ENCODE measurements around the gene KCNQ4.

The KCNQ4 gene

DNA sequence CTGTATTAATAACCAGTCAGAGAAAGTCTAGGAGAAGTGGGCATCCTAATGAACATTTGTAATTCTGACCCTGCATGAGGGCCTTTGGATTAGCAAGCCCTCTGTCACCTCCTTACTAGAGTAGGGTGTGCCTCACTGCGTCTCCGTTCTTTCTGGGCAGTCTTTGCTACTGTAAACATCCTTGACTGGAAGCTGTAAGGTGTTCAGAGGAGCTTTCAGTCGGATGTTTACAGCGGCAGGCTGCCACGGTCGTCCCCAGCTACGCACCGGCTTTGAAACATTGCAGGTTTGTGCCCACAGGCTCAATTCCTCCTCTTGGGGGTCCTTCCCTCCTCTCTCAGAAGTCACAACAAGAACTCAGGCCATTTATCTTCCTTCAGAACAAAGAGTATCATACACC lies 29.4 kb upstream of the KCNQ4 start:
- DNase-seq (ENCODE audit: low read depth in 4 of 4, low spot score in 1 of 4) = no peak

DNA sequence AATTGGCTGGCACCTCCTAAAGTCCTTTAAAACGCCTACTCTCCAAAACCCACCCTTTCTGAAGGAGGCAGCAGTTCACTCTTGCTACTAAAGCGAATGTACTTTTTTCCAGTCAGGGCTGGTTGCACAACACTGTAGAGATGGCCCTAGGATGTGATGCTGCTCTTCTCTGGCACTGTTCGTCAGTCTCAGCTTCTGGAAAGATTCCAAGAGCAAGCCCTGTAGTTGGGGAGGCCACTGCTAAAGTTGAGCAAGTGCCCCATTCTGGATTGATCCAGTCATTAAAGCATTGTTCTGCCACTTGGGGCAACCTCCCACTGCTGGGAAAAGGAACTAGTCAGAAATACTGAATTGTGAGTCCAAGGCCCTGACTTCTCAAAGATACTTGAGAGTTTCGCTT lies 28.5 kb upstream of the KCNQ4 start:
- DNase-seq (ENCODE audit: low read depth in 4 of 4, low spot score in 1 of 4) = no peak

DNA sequence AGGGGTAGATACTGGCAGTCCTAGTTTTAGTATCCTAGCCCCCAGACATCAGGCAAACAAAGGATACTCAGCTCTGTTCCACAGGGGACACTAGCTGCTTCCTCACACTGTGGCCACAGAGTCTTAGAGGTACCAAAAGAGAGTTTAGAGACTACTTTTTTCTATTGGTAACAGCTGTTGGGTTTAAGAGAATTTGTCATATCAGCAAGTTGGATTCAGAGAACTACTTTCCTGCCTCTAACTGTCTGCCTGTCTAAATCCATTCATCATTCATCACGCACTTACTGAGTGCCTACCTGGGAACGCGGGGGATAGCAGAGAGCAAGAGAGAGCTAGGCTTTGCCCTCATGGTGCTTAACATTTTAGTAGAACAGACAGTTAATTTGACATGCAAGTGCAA lies 27.1 kb upstream of the KCNQ4 start:
- DNase-seq (ENCODE audit: low read depth in 4 of 4, low spot score in 1 of 4) = no peak

DNA sequence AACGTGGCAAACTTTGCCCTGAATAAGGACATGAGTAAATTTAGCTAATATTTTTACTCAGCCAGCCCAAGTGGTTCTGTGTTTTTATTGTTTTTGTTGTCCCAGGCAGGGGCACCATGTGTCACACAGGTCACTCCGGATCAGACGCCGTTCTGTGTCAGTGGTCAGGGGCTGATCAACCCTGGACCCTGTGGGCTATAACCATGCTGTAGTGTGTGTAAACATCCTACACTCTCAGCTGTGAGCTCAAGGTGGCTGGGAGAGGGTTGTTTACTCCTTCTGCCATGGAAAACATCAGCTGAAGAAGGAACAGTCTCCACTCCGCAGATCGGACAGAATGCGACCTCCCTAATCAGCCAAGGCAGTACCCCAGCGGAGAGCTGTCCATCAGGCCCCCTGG lies 26.5 kb upstream of the KCNQ4 start:
- no peak for DNase-seq (ENCODE audit: low read depth in 4 of 4, low spot score in 1 of 4)

DNA sequence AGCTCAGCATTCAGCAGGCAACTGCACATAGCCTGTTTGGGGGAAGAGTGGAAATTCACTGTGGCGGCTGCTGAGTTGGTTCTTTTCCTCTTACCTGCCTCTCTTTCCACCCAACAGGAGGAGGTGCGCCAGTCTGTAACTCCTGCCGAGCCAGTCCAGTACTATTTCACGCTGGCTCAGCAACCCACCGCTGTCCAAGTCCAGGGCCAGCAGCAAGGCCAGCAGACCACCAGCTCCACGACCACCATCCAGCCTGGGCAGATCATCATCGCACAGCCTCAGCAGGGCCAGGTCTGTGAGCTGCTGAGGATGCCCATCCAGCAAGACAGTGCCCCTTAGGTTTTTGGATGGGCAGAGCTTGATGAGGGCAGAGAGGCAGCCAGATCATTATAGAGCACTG lies 25.6 kb upstream of the KCNQ4 start:
- no peak for DNase-seq (ENCODE audit: low read depth in 4 of 4, low spot score in 1 of 4)

DNA sequence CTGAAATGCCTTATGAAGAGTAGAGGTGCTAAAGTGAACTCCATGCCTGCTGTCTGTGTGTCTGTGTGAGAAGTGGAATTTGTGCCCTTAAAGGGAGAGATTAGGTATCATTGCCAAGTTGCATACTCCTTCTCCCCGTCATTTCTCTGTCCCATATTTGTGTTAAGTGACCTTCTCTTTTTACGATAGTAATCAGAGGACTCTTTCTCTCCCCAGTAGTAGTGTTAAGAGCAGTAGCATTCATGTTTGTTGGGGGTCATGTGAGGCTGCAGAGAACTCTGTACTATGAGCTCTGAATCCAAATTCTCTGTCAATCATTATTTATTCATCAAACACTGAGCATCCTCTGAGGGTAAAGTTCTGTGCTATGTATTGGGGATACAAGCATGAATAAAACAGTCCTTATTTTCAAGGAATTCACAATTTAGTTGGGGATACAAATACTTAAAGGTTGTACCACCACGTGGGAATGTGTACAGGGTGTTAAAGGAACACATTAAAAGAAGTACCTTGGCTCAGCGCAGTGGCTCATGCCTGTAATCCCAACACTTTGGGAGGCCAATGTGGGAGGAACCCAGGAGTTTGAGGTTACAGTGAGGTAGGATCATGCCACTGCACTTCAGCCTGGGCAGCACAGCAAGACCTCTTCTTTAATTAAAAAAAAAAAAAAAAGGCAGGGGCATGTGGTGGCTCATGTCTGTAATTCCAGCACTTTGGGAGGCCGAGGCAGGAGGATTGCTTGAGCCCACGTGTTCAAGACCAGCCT lies 24.8 kb upstream of the KCNQ4 start:
- DNase-seq (ENCODE audit: low read depth in 4 of 4, low spot score in 1 of 4) = no peak

DNA sequence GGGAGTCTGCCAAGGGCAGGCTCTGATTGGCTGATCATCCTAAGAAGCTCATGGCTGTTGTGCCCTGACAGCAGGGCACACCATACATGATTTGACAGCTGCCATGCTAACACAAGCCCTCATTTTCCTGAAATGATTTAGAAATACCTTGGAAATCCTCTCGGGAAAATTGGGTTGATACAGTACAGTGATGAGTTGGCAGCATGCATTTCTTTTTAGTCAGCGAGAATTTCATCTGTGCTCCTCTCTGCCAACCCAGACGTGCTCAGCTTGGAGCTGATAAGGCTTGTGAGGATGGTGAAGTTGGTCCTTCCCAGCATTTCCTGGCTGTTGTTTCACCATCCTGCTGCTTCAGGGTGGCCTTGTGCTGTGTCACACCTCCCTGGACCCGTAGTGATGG lies 22.6 kb upstream of the KCNQ4 start:
- no peak for DNase-seq (ENCODE audit: low read depth in 4 of 4, low spot score in 1 of 4)

DNA sequence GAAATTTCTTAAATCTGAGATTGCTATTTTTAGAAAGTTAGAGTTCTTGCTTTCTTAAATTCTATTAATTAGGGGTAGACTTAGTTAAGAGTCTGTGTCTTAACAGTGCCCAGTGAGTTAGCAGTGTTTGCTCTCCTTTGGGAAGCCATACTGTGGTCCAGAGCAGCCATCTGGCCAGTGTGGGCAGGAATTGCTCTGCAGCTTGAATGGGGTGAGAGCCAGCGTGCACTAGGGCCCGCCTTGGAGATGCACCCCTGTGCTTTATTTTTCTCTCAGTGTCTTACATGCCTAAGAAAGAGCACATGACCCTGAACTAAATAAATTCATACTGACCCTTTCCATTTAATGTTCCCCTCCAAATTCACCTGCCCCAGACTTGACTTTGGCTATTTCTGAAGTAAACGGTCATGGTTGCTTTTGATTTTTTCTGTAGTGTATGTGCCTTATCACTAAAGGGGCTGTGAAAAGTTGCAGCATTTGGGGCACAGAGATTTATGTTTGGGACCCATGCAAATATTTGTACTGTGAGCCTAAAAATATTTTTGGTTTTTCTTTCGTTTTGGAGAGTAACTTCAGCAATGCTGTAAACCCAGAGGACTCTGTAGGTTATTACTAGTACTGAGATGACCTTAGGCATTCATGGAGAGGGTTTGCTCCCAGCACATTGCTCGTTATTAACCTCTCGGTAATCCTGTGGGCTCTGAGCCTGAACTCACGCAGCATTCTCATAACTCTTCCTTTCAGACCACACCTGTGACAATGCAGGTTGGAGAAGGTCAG lies 21.3 kb upstream of the KCNQ4 start:
- DNase-seq (ENCODE audit: low read depth in 4 of 4, low spot score in 1 of 4) = no peak

DNA sequence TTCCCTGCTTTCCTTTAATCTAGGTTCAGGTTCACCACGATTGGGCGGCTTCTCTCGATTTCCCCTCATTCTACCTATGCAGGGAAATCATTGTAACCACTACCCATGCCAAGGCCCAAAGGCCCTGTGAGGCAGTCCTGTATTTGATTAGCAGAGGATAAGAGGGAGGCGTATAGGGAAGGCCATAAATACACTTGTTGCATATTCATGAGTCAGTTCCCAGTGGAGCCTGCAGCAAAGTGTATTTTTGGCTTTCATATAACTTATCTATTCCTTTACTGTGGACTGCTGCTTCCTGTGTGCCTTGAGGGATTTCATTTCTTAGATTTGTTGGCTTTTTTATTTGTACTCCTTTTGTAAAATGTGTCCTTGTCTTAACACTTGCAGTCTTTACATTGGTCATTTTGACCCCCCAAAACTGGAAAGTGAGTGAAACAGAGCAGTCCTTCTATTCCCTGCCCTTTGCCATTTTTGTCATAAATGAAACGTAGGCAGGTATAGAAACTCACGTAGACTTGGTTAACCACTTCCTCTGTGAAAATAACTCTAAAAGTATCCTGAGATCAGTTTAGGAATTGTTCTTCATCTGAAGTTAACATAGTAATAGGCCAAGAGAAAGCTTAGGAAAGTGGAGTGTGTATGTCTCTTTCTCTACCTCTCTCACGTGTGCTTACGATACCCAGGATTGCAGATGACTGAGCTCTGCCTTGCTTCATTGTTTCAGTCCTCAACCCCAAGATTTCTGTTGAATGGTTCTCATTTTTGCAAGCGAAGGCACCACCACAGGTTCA lies 19.6 kb upstream of the KCNQ4 start:
- DNase-seq (ENCODE audit: low read depth in 4 of 4, low spot score in 1 of 4) = no peak

DNA sequence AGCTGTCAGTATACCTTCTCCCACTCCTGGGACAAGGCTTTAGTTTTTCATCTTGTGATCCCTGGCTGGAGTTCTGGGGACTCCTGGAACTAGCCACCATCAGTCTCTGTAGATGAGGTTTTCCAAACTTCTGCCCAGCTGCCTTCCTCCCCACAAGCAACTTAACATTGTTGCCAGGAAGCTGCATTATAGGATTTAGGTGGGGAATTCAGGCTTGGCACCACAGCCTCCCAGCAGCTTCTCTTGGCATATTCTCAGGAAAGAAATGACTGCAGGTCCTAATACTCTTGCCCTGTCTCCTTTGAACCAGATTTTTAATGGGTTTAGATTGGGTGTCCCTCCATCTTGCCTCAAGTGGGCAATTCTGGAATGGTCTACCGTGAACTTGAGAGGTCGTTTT lies 18.6 kb upstream of the KCNQ4 start:
- DNase-seq (ENCODE audit: low read depth in 4 of 4, low spot score in 1 of 4) = no peak

DNA sequence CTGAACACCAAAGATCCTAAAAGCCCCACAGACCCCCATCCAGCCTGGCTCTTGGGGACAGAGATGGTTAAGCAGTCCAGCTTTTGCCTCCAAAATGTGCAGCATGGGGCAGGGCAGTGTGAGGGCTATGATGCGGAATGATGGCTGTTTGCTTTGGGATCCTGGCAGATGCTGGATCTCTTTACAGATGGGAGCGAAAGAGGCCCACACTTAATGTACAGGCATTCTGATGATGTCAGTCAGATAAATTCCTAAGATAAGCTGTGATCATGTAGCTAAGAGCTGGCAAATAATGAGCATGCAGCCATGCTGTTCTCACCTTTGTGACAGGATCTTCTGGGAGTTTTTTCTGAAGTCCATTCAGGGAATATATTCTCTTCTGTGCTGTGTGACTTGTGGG lies 17.6 kb upstream of the KCNQ4 start:
- DNase-seq (ENCODE audit: low read depth in 4 of 4, low spot score in 1 of 4) = no peak

DNA sequence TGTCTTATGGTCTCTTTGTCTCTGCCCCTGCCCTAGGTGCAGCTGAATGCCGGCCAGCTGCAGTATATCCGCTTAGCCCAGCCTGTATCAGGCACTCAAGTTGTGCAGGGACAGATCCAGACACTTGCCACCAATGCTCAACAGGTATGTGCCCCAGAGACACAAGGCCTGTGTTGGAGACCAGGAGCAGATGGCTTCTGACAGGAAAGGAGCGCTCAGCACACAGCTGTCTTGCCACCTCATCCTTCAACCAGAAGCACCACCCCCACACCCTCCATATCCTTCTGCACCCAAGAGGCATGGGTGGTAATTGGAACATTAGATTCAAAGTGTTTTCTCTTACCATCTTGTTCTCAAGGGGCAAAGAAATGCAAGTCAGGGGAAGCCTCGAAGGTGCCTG lies 17.0 kb upstream of the KCNQ4 start:
- DNase-seq (ENCODE audit: low read depth in 4 of 4, low spot score in 1 of 4) = no peak

DNA sequence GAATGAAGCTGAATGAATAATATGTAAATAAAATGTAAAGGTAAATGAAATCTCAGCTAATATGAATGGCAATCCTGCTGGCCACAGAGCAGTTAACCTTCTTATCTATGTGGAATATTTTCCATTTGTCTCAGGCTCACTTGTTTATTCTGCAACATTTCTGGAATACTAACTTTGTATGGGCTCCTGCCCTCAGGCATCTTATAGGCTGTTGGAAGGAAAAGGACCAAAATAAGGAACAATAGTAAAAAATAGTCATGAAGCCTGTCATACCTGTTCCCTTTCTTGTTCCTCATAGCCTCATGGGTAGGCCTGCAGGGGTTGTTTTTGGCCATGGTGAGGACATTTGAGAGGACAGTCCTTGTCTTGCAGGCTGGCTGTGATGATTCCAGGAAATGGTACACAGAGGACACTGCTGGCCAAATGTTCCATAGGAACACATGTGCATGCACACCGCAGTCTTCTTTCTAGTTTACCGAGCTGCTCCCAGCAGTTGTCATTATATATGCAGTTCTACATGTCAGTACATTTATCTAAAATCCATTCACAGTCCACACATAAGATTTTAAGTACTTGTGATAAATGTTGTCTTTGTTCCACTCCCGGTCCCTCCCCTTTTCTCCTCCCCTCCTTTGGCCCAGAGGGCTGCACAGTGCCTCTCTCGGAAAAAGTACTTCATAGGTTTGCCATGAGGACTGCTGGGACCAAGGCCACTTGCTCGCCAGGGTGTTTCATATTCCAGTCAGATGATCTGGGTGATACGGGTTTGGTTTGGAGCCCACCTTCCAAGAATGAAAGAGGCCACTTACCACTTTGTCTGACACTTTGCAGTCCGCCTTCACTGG lies 15.2 kb upstream of the KCNQ4 start:
- DNase-seq (ENCODE audit: low read depth in 4 of 4, low spot score in 1 of 4) = no peak

DNA sequence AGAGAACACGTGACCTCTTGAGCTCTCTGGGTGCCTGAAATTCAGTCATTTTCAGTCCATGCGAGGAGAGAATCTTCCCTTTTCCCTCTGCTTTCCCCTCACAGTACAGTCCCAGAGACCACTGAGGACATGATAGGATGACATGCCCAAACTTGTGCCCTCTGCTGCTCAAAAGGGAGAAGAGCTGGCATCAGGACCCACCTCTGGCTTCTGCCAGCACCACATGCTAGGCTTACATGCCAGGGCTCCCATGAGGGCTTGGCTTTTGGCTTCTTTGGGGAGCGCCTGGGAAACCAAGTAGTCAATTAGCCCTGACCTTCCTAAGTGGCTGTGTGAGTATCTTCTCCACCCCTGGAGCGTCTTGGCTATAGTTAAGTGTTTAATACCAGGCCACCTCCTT lies 13.8 kb upstream of the KCNQ4 start:
- DNase-seq (ENCODE audit: low read depth in 4 of 4, low spot score in 1 of 4) = no peak

DNA sequence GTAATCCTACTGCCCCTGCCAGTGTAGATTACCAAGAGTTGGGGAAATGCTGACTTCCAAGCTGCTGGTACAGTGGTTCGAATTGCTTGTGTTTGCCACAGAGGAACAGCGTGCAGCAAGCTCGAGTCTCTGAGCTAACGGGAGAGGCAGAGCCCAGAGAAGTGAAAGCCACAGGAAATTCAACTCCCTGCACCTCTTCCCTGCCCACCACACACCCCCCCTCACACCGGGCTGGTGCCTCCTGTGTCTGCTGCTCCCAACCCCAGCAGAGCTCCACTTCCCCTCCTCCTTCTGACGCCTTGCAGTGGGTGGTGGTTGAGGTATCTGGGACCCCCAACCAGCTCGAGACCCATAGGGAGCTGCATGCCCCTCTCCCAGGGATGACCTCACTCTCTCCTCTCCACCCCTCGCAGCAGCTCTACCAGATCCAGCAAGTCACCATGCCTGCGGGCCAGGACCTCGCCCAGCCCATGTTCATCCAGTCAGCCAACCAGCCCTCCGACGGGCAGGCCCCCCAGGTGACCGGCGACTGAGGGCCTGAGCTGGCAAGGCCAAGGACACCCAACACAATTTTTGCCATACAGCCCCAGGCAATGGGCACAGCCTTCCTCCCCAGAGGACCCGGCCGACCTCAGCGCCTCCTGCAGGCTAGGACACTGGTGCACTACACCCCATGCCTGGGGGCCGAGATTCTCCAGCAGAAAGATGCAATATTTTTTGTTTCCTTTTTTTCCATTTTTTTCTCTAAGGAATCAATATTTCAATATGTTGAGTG lies 13.1 kb upstream of the KCNQ4 start:
- DNase-seq (ENCODE audit: low read depth in 4 of 4, low spot score in 1 of 4) = no peak

DNA sequence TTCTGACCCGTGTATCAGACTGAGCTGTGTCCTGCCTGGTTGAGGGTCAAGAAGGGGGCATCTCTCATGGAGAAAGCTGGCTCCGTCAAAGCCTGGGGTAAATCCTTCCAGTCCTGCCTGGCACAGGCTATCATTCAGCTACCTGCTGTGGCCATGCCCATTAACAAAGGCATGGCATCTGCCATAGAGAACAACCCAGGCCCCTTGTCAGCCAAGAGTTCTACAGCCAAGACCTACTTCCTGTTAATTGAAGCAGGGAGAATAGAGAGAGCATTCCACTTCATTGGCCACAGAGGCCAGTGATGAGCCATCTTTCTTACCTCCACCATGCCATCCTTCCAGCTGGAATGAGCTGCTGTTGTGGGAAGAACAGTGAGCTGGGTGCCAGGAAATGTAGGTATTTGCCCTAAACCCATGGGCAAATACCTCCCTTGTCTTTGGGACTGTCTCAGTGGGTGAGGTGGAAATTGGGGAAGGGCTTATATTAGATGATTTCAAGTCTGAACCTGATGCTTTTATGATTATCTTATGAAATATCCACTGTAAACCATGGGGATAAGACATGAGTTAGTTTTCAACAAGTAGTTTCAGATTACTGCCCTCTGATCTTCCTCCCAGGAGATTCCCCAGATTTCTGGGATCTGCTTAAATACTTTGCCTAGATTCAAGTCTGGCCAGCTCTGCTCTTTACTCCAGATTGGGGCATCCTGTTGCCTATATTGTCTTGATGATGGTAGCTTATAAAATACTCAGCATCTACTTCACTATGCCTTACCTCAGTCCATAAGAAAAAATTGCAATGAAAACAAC lies 11.2 kb upstream of the KCNQ4 start:
- DNase-seq (ENCODE audit: low read depth in 4 of 4, low spot score in 1 of 4) = no peak

DNA sequence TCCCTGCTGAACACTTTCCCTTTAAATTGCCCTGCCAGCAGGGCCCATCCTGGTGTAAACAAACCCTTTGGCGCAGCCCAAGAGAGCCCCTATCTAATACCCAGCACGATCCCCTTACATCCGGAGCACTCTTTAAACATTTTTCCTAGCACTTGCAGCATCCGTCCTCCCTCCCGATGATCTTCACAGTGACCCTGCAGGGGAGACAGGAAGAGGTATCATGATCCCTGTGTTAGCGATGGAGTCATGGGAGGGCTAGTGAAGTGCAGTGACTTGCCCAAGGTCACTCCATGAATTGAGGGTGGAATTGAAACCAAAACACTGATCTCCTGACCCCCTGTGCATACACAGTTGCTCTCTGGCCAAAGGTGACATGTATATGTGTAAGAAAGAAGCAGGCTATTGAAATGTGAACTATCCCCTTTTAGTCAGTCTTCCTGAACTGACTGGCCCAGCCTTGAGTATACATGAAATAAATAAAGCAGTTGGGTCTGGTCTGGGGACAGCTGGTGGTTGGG lies 9.8 kb upstream of the KCNQ4 start:
- DNase-seq (ENCODE audit: low read depth in 4 of 4, low spot score in 1 of 4) = no peak

DNA sequence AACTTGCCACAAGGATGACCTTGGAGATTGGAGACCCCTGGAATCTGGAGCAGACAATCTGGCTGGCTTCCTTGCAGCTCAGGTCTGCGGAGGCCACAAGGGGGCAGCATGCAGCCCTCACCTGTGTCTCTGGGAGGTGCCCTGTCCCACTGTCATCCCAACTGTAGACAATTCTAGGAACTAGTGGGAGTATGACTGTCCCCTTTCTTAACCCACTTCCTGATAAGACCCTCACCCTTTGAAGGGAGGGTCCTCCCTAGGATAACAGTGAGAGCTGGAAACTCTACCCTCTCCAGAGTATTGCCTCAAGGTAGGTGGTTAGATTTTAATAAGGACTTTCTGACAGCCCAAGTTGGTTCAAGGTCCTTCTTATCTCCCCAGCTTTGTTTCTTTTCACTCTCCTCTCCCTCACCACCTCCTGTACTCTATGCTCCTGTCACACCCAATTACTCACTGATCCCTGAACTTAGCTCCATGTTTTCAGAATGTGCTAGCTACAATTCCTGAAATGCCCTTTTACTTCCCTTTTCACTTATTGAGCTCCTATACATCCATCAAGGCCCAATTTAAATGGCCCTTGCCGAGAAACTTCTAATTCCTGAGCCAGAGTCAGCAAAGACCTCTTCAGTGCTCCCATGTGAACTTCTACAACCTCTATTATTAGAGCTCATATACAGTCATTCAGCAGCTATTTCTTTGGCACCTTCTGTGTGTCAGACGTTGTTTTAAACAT lies 9.2 kb upstream of the KCNQ4 start:
- DNase-seq (ENCODE audit: low read depth in 4 of 4, low spot score in 1 of 4) = peak; percentile 28 to 54 (median 42)
